KOPT-K1 (cell line): ENCODE results near the gene STH.
"Not testable (repeated sequence)": the region's sequence is repeated elsewhere in the genome, so short reads cannot be mapped to it uniquely, and the experiment has no call there.

ENCODE experiments used
- H3K27ac ChIP-seq: fragments of 200-600 bp; sonication (generic); 2 replicates; pipeline ENCODE4 v1.5.1; 2016; ENCODE audit warnings: antibody characterized with exemption, mild to moderate bottlenecking, low read depth, low read length; ENCODE audit not compliant: poor library complexity, severe bottlenecking
- H3K36me3 ChIP-seq: fragments of 200-600 bp; sonication (generic); 2 replicates; pipeline ENCODE4 v1.5.1; 2017; ENCODE audit warnings: antibody characterized with exemption, mild to moderate bottlenecking, low read length, moderate library complexity; ENCODE audit not compliant: insufficient read depth
- H3K9me3 ChIP-seq: fragments of 200-600 bp; sonication (generic); 2 replicates; pipeline ENCODE4 v1.5.1; 2017; ENCODE audit warnings: antibody characterized with exemption, low read length, mild to moderate bottlenecking; ENCODE audit not compliant: insufficient read depth, poor library complexity, severe bottlenecking

Gene STH

DNA sequence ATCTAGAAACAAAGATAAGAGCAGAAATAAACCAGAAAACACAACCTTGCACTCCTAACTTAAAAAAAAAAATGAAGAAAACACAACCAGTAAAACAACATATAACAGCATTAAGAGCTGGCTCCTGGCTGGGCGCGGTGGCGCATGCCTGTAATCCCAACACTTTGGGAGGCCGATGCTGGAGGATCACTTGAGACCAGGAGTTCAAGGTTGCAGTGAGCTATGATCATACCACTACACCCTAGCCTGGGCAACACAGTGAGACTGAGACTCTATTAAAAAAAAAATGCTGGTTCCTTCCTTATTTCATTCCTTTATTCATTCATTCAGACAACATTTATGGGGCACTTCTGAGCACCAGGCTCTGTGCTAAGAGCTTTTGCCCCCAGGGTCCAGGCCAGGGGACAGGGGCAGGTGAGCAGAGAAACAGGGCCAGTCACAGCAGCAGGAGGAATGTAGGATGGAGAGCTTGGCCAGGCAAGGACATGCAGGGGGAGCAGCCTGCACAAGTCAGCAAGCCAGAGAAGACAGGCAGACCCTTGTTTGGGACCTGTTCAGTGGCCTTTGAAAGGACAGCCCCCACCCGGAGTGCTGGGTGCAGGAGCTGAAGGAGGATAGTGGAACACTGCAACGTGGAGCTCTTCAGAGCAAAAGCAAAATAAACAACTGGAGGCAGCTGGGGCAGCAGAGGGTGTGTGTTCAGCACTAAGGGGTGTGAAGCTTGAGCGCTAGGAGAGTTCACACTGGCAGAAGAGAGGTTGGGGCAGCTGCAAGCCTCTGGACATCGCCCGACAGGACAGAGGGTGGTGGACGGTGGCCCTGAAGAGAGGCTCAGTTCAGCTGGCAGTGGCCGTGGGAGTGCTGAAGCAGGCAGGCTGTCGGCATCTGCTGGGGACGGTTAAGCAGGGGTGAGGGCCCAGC is 2.6 kb downstream of the STH start:
- no peaks in the 10 kb centered on the region for H3K9me3 ChIP-seq
- H3K27ac ChIP-seq = no peak overlapping the region
- H3K36me3 ChIP-seq = no peaks in the 10 kb centered on the region

DNA sequence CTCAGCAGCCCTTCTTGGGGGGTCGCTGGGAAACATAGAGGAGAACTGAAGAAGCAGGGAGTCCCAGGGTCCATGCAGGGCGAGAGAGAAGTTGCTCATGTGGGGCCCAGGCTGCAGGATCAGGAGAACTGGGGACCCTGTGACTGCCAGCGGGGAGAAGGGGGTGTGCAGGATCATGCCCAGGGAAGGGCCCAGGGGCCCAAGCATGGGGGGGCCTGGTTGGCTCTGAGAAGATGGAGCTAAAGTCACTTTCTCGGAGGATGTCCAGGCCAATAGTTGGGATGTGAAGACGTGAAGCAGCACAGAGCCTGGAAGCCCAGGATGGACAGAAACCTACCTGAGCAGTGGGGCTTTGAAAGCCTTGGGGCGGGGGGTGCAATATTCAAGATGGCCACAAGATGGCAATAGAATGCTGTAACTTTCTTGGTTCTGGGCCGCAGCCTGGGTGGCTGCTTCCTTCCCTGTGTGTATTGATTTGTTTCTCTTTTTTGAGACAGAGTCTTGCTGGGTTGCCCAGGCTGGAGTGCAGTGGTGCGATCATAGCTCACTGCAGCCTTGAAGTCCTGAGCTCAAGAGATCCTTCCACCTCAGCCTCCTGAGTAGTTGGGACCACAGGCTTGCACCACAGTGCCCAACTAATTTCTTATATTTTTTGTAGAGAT is 3.4 kb downstream of the STH start:
- Histone ChIP-seq H3K36me3 (no peaks in the 10 kb centered on the region), H3K27ac (no peak overlapping the region), H3K9me3 (no peaks in the 10 kb centered on the region)

DNA sequence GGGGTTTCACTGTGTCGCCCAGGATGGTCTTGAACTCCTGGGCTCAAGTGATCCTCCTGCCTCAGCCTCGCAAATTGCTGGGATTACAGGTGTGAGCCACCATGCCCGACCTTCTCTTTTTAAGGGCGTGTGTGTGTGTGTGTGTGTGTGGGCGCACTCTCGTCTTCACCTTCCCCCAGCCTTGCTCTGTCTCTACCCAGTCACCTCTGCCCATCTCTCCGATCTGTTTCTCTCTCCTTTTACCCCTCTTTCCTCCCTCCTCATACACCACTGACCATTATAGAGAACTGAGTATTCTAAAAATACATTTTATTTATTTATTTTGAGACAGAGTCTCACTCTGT is 3.9 kb downstream of the STH start:
- H3K27ac ChIP-seq = no peak overlapping the region
- H3K36me3 ChIP-seq = no peaks in the 10 kb centered on the region
- no peaks in the 10 kb centered on the region for H3K9me3 ChIP-seq

DNA sequence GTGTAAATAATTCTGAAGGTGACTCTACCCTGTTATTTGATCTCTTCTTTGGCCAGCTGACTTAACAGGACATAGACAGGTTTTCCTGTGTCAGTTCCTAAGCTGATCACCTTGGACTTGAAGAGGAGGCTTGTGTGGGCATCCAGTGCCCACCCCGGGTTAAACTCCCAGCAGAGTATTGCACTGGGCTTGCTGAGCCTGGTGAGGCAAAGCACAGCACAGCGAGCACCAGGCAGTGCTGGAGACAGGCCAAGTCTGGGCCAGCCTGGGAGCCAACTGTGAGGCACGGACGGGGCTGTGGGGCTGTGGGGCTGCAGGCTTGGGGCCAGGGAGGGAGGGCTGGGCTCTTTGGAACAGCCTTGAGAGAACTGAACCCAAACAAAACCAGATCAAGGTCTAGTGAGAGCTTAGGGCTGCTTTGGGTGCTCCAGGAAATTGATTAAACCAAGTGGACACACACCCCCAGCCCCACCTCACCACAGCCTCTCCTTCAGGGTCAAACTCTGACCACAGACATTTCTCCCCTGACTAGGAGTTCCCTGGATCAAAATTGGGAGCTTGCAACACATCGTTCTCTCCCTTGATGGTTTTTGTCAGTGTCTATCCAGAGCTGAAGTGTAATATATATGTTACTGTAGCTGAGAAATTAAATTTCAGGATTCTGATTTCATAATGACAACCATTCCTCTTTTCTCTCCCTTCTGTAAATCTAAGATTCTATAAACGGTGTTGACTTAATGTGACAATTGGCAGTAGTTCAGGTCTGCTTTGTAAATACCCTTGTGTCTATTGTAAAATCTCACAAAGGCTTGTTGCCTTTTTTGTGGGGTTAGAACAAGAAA is 5.1 kb downstream of the STH start:
- no peaks in the 10 kb centered on the region for H3K9me3 ChIP-seq
- H3K27ac ChIP-seq = no peak overlapping the region
- H3K36me3 ChIP-seq = no peaks in the 10 kb centered on the region

DNA sequence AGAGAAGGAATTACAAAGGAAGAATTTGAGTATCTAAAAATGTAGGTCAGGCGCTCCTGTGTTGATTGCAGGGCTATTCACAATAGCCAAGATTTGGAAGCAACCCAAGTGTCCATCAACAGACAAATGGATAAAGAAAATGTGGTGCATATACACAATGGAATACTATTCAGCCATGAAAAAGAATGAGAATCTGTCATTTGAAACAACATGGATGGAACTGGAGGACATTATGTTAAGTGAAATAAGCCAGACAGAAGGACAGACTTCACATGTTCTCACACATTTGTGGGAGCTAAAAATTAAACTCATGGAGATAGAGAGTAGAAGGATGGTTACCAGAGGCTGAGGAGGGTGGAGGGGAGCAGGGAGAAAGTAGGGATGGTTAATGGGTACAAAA is 7.0 kb downstream of the STH start:
- not testable (repeated sequence) for H3K27ac ChIP-seq, H3K9me3 ChIP-seq, H3K36me3 ChIP-seq

DNA sequence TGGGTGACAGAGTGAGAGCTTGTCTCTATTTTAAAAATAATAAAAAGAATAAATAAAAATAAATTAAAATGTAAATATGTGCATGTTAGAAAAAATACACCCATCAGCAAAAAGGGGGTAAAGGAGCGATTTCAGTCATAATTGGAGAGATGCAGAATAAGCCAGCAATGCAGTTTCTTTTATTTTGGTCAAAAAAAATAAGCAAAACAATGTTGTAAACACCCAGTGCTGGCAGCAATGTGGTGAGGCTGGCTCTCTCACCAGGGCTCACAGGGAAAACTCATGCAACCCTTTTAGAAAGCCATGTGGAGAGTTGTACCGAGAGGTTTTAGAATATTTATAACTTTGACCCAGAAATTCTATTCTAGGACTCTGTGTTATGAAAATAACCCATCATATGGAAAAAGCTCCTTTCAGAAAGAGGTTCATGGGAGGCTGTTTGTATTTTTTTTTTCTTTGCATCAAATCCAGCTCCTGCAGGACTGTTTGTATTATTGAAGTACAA is 8.5 kb downstream of the STH start:
- Histone ChIP-seq H3K36me3 (no peaks in the 10 kb centered on the region), H3K9me3 (no peaks in the 10 kb centered on the region), H3K27ac (no peak overlapping the region)

DNA sequence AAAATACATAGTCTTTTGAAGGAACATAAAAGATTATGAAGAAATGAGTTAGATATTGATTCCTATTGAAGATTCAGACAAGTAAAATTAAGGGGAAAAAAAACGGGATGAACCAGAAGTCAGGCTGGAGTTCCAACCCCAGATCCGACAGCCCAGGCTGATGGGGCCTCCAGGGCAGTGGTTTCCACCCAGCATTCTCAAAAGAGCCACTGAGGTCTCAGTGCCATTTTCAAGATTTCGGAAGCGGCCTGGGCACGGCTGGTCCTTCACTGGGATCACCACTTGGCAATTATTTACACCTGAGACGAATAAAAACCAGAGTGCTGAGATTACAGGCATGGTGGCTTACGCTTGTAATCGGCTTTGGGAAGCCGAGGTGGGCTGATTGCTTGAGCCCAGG is 9.5 kb downstream of the STH start:
- Histone ChIP-seq H3K9me3 (no peaks in the 10 kb centered on the region), H3K27ac (no peak overlapping the region), H3K36me3 (no peaks in the 10 kb centered on the region)

DNA sequence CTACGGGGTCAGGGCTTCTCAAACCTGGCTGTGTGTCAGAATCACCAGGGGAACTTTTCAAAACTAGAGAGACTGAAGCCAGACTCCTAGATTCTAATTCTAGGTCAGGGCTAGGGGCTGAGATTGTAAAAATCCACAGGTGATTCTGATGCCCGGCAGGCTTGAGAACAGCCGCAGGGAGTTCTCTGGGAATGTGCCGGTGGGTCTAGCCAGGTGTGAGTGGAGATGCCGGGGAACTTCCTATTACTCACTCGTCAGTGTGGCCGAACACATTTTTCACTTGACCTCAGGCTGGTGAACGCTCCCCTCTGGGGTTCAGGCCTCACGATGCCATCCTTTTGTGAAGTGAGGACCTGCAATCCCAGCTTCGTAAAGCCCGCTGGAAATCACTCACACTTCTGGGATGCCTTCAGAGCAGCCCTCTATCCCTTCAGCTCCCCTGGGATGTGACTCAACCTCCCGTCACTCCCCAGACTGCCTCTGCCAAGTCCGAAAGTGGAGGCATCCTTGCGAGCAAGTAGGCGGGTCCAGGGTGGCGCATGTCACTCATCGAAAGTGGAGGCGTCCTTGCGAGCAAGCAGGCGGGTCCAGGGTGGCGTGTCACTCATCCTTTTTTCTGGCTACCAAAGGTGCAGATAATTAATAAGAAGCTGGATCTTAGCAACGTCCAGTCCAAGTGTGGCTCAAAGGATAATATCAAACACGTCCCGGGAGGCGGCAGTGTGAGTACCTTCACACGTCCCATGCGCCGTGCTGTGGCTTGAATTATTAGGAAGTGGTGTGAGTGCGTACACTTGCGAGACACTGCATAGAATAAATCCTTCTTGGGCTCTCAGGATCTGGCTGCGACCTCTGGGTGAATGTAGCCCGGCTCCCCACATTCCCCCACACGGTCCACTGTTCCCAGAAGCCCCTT is 10.9 kb downstream of the STH start:
- H3K9me3 ChIP-seq = no peaks in the 10 kb centered on the region
- no peak overlapping the region for H3K27ac ChIP-seq
- no peaks in the 10 kb centered on the region for H3K36me3 ChIP-seq

DNA sequence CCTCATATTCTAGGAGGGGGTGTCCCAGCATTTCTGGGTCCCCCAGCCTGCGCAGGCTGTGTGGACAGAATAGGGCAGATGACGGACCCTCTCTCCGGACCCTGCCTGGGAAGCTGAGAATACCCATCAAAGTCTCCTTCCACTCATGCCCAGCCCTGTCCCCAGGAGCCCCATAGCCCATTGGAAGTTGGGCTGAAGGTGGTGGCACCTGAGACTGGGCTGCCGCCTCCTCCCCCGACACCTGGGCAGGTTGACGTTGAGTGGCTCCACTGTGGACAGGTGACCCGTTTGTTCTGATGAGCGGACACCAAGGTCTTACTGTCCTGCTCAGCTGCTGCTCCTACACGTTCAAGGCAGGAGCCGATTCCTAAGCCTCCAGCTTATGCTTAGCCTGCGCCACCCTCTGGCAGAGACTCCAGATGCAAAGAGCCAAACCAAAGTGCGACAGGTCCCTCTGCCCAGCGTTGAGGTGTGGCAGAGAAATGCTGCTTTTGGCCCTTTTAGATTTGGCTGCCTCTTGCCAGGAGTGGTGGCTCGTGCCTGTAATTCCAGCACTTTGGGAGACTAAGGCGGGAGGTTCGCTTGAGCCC is 11.6 kb downstream of the STH start:
- Histone ChIP-seq H3K36me3 (no peaks in the 10 kb centered on the region), H3K27ac (no peak overlapping the region), H3K9me3 (no peaks in the 10 kb centered on the region)

DNA sequence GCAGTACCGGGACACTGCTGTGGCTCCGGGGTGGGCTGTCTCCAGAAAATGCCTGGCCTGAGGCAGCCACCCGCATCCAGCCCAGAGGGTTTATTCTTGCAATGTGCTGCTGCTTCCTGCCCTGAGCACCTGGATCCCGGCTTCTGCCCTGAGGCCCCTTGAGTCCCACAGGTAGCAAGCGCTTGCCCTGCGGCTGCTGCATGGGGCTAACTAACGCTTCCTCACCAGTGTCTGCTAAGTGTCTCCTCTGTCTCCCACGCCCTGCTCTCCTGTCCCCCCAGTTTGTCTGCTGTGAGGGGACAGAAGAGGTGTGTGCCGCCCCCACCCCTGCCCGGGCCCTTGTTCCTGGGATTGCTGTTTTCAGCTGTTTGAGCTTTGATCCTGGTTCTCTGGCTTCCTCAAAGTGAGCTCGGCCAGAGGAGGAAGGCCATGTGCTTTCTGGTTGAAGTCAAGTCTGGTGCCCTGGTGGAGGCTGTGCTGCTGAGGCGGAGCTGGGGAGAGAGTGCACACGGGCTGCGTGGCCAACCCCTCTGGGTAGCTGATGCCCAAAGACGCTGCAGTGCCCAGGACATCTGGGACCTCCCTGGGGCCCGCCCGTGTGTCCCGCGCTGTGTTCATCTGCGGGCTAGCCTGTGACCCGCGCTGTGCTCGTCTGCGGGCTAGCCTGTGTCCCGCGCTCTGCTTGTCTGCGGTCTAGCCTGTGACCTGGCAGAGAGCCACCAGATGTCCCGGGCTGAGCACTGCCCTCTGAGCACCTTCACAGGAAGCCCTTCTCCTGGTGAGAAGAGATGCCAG is 12.9 kb downstream of the STH start:
- Histone ChIP-seq H3K36me3 (no peaks in the 10 kb centered on the region), H3K9me3 (no peaks in the 10 kb centered on the region), H3K27ac (no peak overlapping the region)

DNA sequence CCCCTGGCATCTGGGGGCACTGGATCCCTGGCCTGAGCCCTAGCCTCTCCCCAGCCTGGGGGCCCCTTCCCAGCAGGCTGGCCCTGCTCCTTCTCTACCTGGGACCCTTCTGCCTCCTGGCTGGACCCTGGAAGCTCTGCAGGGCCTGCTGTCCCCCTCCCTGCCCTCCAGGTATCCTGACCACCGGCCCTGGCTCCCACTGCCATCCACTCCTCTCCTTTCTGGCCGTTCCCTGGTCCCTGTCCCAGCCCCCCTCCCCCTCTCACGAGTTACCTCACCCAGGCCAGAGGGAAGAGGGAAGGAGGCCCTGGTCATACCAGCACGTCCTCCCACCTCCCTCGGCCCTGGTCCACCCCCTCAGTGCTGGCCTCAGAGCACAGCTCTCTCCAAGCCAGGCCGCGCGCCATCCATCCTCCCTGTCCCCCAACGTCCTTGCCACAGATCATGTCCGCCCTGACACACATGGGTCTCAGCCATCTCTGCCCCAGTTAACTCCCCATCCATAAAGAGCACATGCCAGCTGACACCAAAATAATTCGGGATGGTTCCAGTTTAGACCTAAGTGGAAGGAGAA is 13.5 kb downstream of the STH start:
- Histone ChIP-seq H3K36me3 (no peaks in the 10 kb centered on the region), H3K9me3 (no peaks in the 10 kb centered on the region), H3K27ac (no peak overlapping the region)

DNA sequence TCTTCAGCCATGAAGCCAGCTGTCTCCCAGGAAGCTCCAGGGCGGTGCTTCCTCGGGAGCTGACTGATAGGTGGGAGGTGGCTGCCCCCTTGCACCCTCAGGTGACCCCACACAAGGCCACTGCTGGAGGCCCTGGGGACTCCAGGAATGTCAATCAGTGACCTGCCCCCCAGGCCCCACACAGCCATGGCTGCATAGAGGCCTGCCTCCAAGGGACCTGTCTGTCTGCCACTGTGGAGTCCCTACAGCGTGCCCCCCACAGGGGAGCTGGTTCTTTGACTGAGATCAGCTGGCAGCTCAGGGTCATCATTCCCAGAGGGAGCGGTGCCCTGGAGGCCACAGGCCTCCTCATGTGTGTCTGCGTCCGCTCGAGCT is 14.1 kb downstream of the STH start:
- Histone ChIP-seq H3K9me3 (no peaks in the 10 kb centered on the region), H3K36me3 (no peaks in the 10 kb centered on the region), H3K27ac (no peak overlapping the region)

DNA sequence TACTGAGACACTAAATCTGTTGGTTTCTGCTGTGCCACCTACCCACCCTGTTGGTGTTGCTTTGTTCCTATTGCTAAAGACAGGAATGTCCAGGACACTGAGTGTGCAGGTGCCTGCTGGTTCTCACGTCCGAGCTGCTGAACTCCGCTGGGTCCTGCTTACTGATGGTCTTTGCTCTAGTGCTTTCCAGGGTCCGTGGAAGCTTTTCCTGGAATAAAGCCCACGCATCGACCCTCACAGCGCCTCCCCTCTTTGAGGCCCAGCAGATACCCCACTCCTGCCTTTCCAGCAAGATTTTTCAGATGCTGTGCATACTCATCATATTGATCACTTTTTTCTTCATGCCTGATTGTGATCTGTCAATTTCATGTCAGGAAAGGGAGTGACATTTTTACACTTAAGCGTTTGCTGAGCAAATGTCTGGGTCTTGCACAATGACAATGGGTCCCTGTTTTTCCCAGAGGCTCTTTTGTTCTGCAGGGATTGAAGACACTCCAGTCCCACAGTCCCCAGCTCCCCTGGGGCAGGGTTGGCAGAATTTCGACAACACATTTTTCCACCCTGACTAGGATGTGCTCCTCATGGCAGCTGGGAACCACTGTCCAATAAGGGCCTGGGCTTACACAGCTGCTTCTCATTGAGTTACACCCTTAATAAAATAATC is 14.6 kb downstream of the STH start:
- Histone ChIP-seq H3K27ac (no peak overlapping the region), H3K36me3 (no peaks in the 10 kb centered on the region)

More for the DNA sequence above, 14.6 kb downstream of the STH start:
- no peaks in the 10 kb centered on the region for H3K9me3 ChIP-seq
